AG09309 (cell line): ENCODE data around the gene CAMK1D.

ENCODE experiments used
- DNase-seq: peaks from one replicate; pipeline ENCODE4 v3.0.0-alpha.2; 2010; ENCODE audit warnings: low read depth
- H3K4me3 ChIP-seq: 2 replicates; pipeline ENCODE4 v1.5.1; 2011; ENCODE audit warnings: mild to moderate bottlenecking, low read depth, low read length, moderate library complexity; ENCODE audit not compliant: control insufficient read depth
- TF ChIP-seq, protein P1 (sequence below): IDR thresholded peaks from 2 replicates; pipeline ENCODE4 v1.5.1; 2011; ENCODE audit warnings: mild to moderate bottlenecking, low read depth, low read length, inconsistent platforms; ENCODE audit not compliant: insufficient read depth, control insufficient read depth; ENCODE audit errors: missing control alignments

Gene CAMK1D

DNA sequence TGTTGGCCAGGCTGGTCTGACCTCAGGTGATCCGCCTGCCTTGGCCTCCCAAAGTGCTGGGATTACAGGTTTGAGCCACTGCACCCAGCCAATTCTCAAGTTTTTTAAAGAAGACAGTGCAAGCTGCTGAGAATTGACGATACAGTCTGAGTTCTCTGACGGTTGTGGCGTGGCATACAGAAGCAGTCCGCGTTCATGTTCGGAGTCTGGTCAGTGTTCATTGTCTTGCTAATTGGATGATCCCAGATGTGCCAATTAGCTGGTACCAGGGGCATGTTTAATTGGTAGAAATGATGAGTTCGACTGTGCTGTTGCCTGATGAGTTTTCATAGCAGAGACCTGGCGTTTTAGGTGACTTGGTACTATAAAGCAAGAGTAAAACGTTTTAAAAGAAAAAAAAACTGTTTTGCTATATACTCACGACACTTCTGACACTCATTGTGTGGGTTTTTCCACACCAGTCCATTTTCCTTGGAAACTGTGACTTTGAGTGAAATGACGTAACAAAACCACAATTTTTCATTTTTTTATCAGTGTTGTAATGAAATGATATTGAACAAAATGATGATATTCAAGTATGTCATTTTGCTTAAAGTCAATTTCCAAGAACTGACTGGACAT is 32.3 kb downstream of the CAMK1D start:
- TF ChIP-seq, protein P1, sequence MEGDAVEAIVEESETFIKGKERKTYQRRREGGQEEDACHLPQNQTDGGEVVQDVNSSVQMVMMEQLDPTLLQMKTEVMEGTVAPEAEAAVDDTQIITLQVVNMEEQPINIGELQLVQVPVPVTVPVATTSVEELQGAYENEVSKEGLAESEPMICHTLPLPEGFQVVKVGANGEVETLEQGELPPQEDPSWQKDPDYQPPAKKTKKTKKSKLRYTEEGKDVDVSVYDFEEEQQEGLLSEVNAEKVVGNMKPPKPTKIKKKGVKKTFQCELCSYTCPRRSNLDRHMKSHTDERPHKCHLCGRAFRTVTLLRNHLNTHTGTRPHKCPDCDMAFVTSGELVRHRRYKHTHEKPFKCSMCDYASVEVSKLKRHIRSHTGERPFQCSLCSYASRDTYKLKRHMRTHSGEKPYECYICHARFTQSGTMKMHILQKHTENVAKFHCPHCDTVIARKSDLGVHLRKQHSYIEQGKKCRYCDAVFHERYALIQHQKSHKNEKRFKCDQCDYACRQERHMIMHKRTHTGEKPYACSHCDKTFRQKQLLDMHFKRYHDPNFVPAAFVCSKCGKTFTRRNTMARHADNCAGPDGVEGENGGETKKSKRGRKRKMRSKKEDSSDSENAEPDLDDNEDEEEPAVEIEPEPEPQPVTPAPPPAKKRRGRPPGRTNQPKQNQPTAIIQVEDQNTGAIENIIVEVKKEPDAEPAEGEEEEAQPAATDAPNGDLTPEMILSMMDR: no peak
- no peak overlapping the region for H3K4me3 ChIP-seq
- no peak for DNase-seq

DNA sequence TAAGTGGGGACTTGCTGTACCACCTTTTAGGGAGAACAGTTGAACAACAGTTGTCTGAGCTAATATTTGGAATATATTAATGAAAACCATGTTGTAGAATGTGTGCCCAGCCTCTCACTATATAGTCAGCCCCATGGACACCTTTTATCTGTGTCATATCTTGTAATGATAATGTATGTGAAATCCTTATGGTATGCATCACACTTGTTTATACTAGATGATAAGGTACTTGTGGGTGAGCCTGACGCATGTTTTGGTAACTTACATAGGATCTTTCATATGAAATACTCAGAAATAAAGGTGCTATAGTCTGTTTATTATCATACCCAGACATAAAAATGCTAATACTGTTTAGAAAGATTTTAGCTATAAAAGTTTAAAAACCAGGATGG is 32.8 kb downstream of the CAMK1D start:
- no peak for DNase-seq
- TF ChIP-seq, protein P1: no peak

GRCh38 chr10:12382956-12383531 is 33.7 kb downstream of the CAMK1D start:
- no peak overlapping the region for H3K4me3 ChIP-seq
- DNase-seq: no peak
- TF ChIP-seq, protein P1: no peak

More for the DNA sequence above, 32.8 kb downstream of the CAMK1D start:
- no peak overlapping the region for H3K4me3 ChIP-seq

DNA sequence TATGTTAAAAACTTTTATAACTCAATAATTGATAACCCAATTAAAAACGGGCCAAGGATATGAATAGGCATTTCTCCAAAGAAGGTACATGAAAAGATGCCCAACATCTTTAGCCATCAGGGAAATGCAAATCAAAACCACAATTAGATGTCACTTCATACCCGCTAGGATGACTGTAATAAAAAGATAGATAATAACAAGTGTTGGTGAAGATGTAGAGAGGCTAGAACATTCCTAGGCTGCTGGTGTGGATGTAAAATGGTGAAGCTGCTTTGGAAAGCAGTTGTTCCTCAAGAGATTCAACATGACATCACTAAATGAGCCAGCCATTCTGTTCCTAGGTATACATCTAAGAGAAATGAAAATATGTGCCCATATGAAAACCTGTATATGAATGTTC is 35.6 kb downstream of the CAMK1D start:
- no peak overlapping the region for H3K4me3 ChIP-seq
- DNase-seq: no peak
- TF ChIP-seq, protein P1: no peak

GRCh38 chr10:12387561-12388210 is 38.3 kb downstream of the CAMK1D start:
- TF ChIP-seq, protein P1: no peak

GRCh38 chr10:12388671-12389070 is 39.3 kb downstream of the CAMK1D start:
- DNase-seq: no peak
- H3K4me3 ChIP-seq: no peak overlapping the region
- TF ChIP-seq, protein P1: no peak

More at GRCh38 chr10:12387561-12388210, 38.3 kb downstream of the CAMK1D start:
- DNase-seq: no peak
- H3K4me3 ChIP-seq: no peak overlapping the region
